ENCODE results near the gene LRRC42. TPM values are rescaled to one million over a fixed set of nuclear protein-coding genes. Genes with fewer than 3 reads are reported as not detected.
A peak's percentile ranks its signal among the peaks of the same experiment; 100 is the strongest.

LRRC42 gene
- total and polyA plus RNA-seq, 9 of the 15 experiments (the other 6 are each of a cell fraction or from before 2014, with no cell fraction given) = 17.3 to 51.9 (median 35.5) TPM

DNA sequence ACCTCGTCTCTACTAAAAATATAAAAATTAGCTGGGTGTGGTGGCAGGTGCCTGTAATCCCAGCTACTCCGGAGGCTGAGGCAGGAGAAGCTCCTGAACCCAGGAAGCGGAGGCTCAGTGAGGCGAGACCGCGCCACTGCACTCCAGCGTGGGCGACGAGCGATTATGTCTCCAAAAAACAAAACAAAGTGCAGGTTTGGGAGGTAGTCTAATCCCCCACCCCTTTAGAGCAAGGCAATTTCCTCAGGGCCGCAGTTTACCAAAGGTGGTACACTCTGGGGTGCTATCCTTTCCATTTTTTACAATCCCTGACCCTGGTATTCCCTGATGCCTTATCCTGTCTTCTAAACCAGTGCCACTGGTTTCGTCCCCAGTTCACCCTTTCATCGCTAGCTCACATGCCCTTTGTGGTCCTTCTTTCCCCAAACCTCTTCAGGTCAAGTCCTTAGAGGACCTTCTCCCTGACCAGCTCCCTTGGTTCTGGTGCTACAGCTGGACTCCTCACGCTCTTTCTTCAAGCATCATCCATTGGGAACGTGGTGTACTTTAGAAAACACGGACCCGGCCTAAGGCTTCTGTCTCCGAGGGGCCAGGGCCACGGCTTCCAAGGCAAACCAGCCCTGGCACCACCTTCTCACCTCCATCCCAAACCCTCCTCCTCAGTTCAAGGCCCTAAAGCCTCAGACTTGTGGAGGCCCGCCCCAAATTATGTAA is 1.5 kb upstream of the LRRC42 start:
- intact Hi-C loops (cut with micrococcal nuclease) = loop anchor here (5.0 to 10.0 kb wide), 2 partner anchors 108 to 460 kb away; partner anchors contain the start of genes TCEANC2 and TMEM59
- BruUV-seq (replicated peaks) = TSS peak; percentile 55
- TF ChIP-seq, protein P1, sequence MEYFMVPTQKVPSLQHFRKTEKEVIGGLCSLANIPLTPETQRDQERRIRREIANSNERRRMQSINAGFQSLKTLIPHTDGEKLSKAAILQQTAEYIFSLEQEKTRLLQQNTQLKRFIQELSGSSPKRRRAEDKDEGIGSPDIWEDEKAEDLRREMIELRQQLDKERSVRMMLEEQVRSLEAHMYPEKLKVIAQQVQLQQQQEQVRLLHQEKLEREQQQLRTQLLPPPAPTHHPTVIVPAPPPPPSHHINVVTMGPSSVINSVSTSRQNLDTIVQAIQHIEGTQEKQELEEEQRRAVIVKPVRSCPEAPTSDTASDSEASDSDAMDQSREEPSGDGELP (CRISPR knock-in tag; IDR thresholded peaks at IDR 0.05; ENCODE audit: borderline replicate concordance) = no peak
- TF ChIP-seq SMARCA4 (IDR thresholded peaks at IDR 0.05) = no peak
- TF ChIP-seq RUNX1 (IDR thresholded peaks at IDR 0.05; ENCODE audit: low read depth) = no peak
- TF ChIP-seq, protein P2, sequence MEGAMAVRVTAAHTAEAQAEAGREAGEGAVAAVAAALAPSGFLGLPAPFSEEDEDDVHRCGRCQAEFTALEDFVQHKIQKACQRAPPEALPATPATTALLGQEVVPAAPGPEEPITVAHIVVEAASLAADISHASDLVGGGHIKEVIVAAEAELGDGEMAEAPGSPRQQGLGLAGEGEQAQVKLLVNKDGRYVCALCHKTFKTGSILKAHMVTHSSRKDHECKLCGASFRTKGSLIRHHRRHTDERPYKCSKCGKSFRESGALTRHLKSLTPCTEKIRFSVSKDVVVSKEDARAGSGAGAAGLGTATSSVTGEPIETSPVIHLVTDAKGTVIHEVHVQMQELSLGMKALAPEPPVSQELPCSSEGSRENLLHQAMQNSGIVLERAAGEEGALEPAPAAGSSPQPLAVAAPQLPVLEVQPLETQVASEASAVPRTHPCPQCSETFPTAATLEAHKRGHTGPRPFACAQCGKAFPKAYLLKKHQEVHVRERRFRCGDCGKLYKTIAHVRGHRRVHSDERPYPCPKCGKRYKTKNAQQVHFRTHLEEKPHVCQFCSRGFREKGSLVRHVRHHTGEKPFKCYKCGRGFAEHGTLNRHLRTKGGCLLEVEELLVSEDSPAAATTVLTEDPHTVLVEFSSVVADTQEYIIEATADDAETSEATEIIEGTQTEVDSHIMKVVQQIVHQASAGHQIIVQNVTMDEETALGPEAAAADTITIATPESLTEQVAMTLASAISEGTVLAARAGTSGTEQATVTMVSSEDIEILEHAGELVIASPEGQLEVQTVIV (CRISPR knock-in tag; IDR thresholded peaks at IDR 0.05; ENCODE audit: borderline replicate concordance) = no peak
- TF ChIP-seq ETV1 (tag; conservative IDR thresholded peaks at IDR 0.05; ENCODE audit: low read depth) = 0 out of 2 replicates have a peak, but pooled peaks have one; percentile 1
- no peak for TF ChIP-seq CHD4 (IDR thresholded peaks at IDR 0.05; ENCODE audit: insufficient read depth, insufficient replicate concordance, low read depth, low read length, poor library complexity, severe bottlenecking)
- TF ChIP-seq OTX1 (CRISPR knock-in tag; IDR thresholded peaks at IDR 0.05) = no peak
- TF ChIP-seq PPARD (CRISPR knock-in tag; IDR thresholded peaks at IDR 0.05) = no peak
- no peak for TF ChIP-seq KAT2B (IDR thresholded peaks at IDR 0.05; ENCODE audit: low read depth, low read length)
- no peak for TF ChIP-seq TEAD1 (CRISPR knock-in tag; IDR thresholded peaks at IDR 0.05)
- TF ChIP-seq ZNF143 (CRISPR knock-in tag; IDR thresholded peaks at IDR 0.05) = no peak
- TF ChIP-seq, protein P3, sequence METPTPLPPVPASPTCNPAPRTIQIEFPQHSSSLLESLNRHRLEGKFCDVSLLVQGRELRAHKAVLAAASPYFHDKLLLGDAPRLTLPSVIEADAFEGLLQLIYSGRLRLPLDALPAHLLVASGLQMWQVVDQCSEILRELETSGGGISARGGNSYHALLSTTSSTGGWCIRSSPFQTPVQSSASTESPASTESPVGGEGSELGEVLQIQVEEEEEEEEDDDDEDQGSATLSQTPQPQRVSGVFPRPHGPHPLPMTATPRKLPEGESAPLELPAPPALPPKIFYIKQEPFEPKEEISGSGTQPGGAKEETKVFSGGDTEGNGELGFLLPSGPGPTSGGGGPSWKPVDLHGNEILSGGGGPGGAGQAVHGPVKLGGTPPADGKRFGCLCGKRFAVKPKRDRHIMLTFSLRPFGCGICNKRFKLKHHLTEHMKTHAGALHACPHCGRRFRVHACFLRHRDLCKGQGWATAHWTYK (CRISPR knock-in tag; IDR thresholded peaks at IDR 0.05) = no peak
- TF ChIP-seq, protein P4, sequence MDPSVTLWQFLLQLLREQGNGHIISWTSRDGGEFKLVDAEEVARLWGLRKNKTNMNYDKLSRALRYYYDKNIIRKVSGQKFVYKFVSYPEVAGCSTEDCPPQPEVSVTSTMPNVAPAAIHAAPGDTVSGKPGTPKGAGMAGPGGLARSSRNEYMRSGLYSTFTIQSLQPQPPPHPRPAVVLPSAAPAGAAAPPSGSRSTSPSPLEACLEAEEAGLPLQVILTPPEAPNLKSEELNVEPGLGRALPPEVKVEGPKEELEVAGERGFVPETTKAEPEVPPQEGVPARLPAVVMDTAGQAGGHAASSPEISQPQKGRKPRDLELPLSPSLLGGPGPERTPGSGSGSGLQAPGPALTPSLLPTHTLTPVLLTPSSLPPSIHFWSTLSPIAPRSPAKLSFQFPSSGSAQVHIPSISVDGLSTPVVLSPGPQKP (CRISPR knock-in tag; IDR thresholded peaks at IDR 0.05) = no peak
- no peak for TF ChIP-seq ZNF561 (CRISPR knock-in tag; conservative IDR thresholded peaks at IDR 0.05)

More for the DNA sequence above, 1.5 kb upstream of the LRRC42 start:
- Histone ChIP-seq H3K27ac (ENCODE audit: extremely low read depth, low read depth, low read length) (peak overlapping the region; percentile 91), H4K20me1 (replicated peaks; ENCODE audit: control insufficient read depth, insufficient read depth, low read length) (peaks cover 11% of the 10 kb centered on the region), H3K4me1 (replicated peaks in 1 of 2; ENCODE audit: control insufficient read depth in 2 of 2, insufficient read depth in 2 of 2, low read length in 2 of 2) (peaks cover 27 to 29% of the 10 kb centered on the region in 2 experiments), H3K4me2 (ENCODE audit: insufficient read depth, low read length) (peak overlapping the region; percentile 91), H2AFZ (ENCODE audit: low read depth, low read length) (peak overlapping the region; percentile 92), H3K4me3 (peak overlapping the region; percentile 88), H3K9me3 (replicated peaks; ENCODE audit: control insufficient read depth, insufficient read depth, low read depth, low read length) (no peaks in the 10 kb centered on the region), H3K27me3 (ENCODE audit: control insufficient read depth in 2 of 2, insufficient read depth in 2 of 2, low read length in 2 of 2) (no peaks in the 10 kb centered on the region), H3K9ac (ENCODE audit: insufficient read depth in 1 of 2, low read depth in 2 of 2, low read length in 2 of 2) (peak overlapping the region; percentile 84 to 97), H3K36me3 (ENCODE audit: control insufficient read depth, insufficient read depth, low read length) (peaks cover 22% of the 10 kb centered on the region), H3K79me2 (ENCODE audit: control insufficient read depth, insufficient read depth, low read length) (peaks cover 88% of the 10 kb centered on the region), H3K9me1 (ENCODE audit: control insufficient read depth, insufficient read depth, low read length) (no peaks in the 10 kb centered on the region)
- POLR2A ChIA-PET = interaction anchor here (0.5 to 2.2 kb wide), 11 partner anchors 8 to 709 kb away, joined by 3 to 9 read pairs (median 4); partner anchors contain the start of gene YIPF1
- 3% methylated on average over 20 of the region's 20 CpGs for WGBS (ENCODE audit: insufficient coverage, low coverage, missing lambda C conversion rate)
- DNase-seq (ENCODE audit: extremely low read depth in 1 of 4, low spot score in 3 of 4) (peak in 3 of 4 experiments; percentile 28 to 51 (median 29)), ATAC-seq (0 out of 3 replicates have a peak, but pooled peaks have one; percentile 0), FAIRE-seq (peak; percentile 6)
- CTCF ChIA-PET (ENCODE audit: low intra/inter-chr PET ratio) = no interaction called here
- in situ Hi-C loops (cut with MboI) = no loop called here

All from K562 (cell line).